NB4 (cell line): ENCODE results near the gene ASAP3.

Experiments
- DNase-seq: peaks from one replicate; pipeline ENCODE4 v3.0.0; 2010; ENCODE audit warnings: low read depth
- H3K4me3 ChIP-seq: one replicate; pipeline ENCODE4 v1.5.1; 2011; ENCODE audit warnings: mild to moderate bottlenecking, low read depth, low read length, moderate library complexity
- MYC ChIP-seq: IDR thresholded peaks from 2 replicates; pipeline ENCODE4 v1.6.1; 2011; ENCODE audit warnings: low read depth, low read length
- POLR2A ChIP-seq: IDR thresholded peaks from 2 replicates; pipeline ENCODE4 v1.6.1; 2011; ENCODE audit warnings: mild to moderate bottlenecking; ENCODE audit not compliant: insufficient read length; ENCODE audit errors: extremely low read depth
- TF ChIP-seq, protein P1 (sequence below): IDR thresholded peaks from one replicate; pipeline ENCODE4 v1.5.1; 2012; ENCODE audit warnings: low read depth, low read length
- TF ChIP-seq, protein P2 (sequence below): IDR thresholded peaks from 2 replicates; pipeline ENCODE4 v1.6.1; 2011; ENCODE audit warnings: low read depth, low read length

ASAP3 gene

DNA sequence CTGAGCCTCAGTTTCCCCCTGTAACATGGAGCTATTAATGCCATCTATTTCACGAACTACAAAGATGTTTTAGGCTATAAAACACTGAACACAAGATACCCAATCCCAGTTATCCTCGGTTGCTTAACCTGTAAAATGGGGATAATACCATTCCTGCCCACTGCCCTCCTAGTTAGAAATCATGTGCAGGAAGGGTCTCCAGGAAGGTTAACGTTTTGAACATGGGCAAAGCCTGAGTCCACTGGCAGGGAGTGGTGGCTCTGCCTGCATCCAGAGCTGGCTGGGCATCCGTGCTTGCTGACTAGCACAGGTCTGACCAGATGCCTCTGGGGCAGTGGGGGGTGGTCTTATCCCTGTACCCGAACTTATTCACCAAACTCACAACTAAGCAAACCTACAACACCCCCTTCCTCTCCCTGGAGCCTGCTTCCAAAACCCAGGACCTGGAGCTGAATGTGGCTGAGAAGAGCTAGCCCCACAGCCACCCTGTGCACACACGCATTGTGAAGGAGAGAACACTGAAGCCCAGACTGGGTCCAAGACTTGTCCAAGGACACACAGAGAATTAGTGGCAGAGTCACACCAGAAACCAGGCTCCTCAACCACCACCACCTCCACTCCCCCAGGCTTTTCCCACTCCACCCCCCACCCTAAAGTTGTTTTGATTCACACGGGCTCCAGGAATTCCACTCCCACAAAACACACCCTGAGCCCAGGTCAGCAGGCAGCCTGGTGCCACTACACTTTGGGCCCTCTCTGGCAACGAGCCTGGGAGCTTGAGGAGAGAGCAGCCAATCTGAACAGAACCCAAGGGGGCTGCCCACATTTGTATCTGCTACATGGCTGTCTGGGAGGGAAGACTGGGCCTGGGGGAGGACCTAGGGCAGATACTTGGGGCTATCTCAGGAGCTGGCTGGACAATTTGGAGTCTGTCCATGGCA, 45.4 kb upstream of the ASAP3 start:
- TF ChIP-seq, protein P1, sequence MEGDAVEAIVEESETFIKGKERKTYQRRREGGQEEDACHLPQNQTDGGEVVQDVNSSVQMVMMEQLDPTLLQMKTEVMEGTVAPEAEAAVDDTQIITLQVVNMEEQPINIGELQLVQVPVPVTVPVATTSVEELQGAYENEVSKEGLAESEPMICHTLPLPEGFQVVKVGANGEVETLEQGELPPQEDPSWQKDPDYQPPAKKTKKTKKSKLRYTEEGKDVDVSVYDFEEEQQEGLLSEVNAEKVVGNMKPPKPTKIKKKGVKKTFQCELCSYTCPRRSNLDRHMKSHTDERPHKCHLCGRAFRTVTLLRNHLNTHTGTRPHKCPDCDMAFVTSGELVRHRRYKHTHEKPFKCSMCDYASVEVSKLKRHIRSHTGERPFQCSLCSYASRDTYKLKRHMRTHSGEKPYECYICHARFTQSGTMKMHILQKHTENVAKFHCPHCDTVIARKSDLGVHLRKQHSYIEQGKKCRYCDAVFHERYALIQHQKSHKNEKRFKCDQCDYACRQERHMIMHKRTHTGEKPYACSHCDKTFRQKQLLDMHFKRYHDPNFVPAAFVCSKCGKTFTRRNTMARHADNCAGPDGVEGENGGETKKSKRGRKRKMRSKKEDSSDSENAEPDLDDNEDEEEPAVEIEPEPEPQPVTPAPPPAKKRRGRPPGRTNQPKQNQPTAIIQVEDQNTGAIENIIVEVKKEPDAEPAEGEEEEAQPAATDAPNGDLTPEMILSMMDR = no peak
- TF ChIP-seq POLR2A (no peak), MYC (no peak)
- TF ChIP-seq, protein P2, sequence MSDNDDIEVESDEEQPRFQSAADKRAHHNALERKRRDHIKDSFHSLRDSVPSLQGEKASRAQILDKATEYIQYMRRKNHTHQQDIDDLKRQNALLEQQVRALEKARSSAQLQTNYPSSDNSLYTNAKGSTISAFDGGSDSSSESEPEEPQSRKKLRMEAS = no peak
- DNase-seq = no peak
- peak overlapping the region; percentile 64 for H3K4me3 ChIP-seq

DNA sequence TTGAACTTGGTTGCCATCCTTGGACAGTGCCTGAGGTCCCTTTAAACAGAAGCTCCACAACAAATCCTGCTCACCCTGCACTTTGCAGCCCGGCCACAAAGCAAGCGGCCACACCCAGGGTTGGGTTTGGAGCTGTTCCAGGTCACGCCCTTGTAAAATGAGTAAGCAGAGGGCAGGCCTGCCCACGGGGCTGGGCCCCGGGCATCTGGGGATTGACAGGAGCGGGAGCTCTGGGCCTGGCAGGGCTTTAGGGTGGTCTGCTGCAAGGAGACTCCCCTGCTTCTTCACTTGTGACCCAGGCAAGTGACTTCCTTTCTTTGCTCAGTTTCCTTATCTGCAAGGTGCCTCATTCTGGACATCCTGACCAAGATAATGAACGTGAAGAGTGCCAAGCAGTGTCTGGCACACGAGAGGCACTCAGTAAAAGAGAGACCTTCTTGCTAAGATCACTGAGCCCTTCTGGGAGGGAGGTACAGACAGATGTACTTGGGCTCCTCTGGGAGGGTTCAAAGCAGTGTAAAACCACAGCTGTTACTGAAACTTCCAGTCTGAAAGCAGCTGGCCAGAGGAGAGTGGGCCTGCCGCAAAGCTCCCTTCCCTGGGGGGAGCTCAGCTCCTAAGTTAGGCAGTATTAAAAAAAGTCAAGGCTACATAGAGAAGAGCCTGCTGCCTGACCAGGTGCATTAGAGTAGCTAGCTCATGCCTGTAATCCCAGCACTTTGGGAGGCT, 44.4 kb upstream of the ASAP3 start:
- peak overlapping the region; percentile 64 for H3K4me3 ChIP-seq
- DNase-seq = peak; percentile 86
- TF ChIP-seq POLR2A = no peak
- TF ChIP-seq, protein P2 = peak; percentile 53

DNA sequence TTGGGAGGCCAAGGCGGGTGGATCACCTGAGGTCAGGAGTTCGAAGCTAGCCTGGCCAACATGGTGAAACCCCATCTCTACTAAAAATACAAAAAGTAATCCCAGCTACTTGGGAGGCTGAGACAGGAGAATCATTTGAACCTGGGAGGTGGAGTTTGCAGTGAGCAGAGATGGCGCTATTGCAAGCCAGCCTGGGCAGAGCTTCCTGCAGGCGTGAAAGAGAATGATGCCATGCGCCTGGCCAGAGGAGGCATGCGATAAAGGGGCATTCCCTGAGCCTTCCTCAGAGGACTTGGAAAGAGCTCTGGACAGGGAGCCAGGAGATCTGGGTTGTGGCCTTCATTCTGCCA, 43.9 kb upstream of the ASAP3 start:
- no peak overlapping the region for H3K4me3 ChIP-seq
- no peak for DNase-seq
- TF ChIP-seq POLR2A (no peak), MYC (no peak)
- TF ChIP-seq, protein P2 = no peak
- TF ChIP-seq, protein P1 = no peak

DNA sequence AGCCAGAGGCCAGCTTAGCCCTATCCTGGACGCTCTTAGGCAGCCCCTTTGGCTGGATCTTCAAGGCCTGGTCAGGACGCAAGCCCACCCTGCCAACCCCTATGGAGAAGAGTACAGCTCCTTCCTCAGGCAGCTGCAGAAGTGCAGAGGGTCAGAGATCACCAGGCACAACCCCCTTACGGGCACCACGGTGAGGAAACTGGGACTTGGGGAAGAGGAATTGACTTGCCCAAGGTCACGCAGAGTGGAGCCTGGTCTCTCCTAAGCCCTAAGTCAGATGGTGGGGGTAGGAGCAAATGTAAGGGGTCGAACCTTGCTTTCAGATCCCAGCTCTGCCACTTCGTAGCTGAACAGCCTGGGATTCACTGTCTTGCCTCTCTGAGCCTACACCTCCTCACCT, 43.4 kb upstream of the ASAP3 start:
- DNase-seq = no peak
- no peak overlapping the region for H3K4me3 ChIP-seq

DNA sequence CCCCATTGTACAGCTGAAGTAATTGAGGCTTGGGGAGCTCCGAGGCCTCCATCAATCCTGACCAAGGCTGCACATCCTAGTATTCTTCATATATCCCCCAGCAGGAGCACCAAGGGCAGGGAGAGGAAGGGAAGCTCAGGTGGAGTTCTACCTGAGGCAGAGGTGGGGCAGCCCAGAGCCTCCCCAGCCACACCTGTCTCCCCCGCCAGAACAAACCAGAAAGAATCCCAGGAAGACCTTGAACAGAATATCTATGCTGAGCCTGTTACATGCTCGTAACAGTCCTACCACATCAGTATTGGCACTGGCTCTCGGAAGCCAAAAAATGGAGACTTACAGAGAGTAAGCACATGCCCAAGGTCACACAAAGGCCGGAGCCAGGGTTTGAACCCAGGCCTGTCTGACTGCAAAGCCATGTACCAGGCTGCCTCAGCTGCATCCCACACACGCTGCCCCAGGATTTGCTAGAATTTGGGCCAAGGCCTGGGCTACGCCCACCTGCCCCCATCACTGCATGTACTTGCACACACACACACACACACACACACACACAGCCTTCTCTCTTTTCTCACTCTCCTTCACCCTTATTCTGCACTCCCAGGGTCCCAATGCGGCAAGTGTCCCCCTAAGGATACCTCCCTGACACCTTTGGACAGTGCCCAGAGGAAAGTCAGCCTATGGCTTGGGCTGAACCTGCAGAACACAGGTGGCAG, 42.5 kb upstream of the ASAP3 start:
- DNase-seq = no peak
- TF ChIP-seq, protein P2 = no peak
- TF ChIP-seq, protein P1 = no peak
- TF ChIP-seq MYC = no peak
- no peak for TF ChIP-seq POLR2A
- no peak overlapping the region for H3K4me3 ChIP-seq

More for the DNA sequence above, 43.4 kb upstream of the ASAP3 start:
- TF ChIP-seq, protein P2 = no peak
- no peak for TF ChIP-seq POLR2A
- TF ChIP-seq, protein P1 = no peak
- no peak for TF ChIP-seq MYC
